Calu3 (cell line): ENCODE measurements around the gene SYNPO2L. TPM values are rescaled to one million over a fixed set of nuclear protein-coding genes. Genes with fewer than 3 reads are reported as not detected.

Experiments used
- BruUV-seq: library from RNA; stranded (reverse); fragments of 400-500 nt; replicated peaks from 2 replicates; lab custom pipeline; 2021; lab: Mats Ljungman, UMichigan
- CTCF ChIA-PET: fragments of 300-600 bp; sonication (Branson Sonifier 250); formaldehyde crosslinking; loops from one replicate; lab custom pipeline; 2022; ENCODE audit warnings: antibody characterized with exemption; lab: Charles Lee
- DNase-seq: peaks from one replicate; pipeline ENCODE4 v3.0.0; 2022
- H3K27ac Mint-ChIP-seq: one replicate; pipeline ENCODE4 v1.8.0; 2022; ENCODE audit warnings: mixed read lengths; ENCODE audit not compliant: unreplicated experiment
- H3K27me3 Mint-ChIP-seq: one replicate; pipeline ENCODE4 v1.8.0; 2022; ENCODE audit warnings: mixed read lengths; ENCODE audit not compliant: unreplicated experiment
- H3K36me3 Mint-ChIP-seq: one replicate; pipeline ENCODE4 v1.8.0; 2022; ENCODE audit warnings: mild to moderate bottlenecking, moderate library complexity, mixed read lengths; ENCODE audit not compliant: insufficient read depth, unreplicated experiment
- H3K4me1 Mint-ChIP-seq: one replicate; pipeline ENCODE4 v1.8.0; 2022; ENCODE audit warnings: mild to moderate bottlenecking, low read depth, mixed read lengths; ENCODE audit not compliant: unreplicated experiment
- H3K4me3 Mint-ChIP-seq: one replicate; pipeline ENCODE4 v1.8.0; 2022; ENCODE audit warnings: mild to moderate bottlenecking, low read depth, moderate library complexity, mixed read lengths; ENCODE audit not compliant: unreplicated experiment
- H3K9me3 Mint-ChIP-seq: one replicate; pipeline ENCODE4 v1.8.0; 2022; ENCODE audit warnings: low read depth, mixed read lengths; ENCODE audit not compliant: unreplicated experiment
- intact Hi-C: fragments of 100-400 bp; cut with micrococcal nuclease; formaldehyde crosslinking; loops from one replicate; pipeline ENCODE4 v1.10.0; 2022; ENCODE audit not compliant: unreplicated experiment
- total RNA-seq: library from RNA; stranded (reverse); gene quantifications from 2 replicates; pipeline ENCODE4 v1.2.3, GENCODE V29; 2022
- TF ChIP-seq, protein P1 (sequence below): fragments of 200-600 bp; IDR thresholded peaks from one replicate; pipeline ENCODE4 v1.8.0; 2022; ENCODE audit warnings: antibody characterized with exemption; ENCODE audit not compliant: unreplicated experiment

The SYNPO2L gene
- total RNA-seq, 1 experiment from 2014 or later, result not detected

DNA sequence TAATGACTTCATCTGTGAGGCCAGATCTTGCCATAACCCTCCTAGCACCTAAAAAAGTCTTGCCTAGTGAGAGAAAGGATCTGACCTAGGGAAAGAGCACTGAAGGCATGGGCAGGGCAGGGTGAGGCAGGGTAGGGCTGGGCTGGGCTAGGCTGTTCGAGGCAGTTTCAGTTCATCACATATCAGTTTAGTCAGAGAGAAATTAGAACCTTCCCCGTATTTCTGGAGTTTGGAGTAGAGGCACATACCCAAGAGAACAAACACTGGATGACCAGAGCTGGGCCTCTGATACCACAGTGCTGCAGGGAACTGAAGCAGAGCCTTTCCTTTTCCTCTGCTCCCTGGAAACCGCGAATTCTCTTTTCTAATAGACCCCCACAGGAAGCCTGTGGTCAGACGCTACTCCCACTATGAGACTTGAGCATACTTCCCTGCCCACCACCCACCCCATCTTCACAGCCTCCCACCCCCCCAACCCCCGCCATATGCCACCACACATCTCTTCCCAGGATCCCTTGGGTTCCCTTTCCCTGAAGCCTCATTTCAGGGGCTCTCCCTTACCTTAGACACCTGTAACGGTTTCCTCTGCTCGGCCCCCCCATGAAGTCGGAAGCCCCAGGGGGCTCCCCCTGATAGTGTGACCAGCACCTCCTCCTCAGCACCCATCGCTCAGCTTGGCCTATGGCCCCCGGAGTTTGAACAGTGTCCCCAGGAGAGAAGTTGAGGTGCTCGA lies 406 bp downstream of the SYNPO2L start:
- Mint-ChIP-seq H3K9me3 (no peaks in the 10 kb centered on the region), H3K27ac (no peak overlapping the region), H3K4me3 (no peak overlapping the region), H3K36me3 (no peaks in the 10 kb centered on the region), H3K4me1 (no peaks in the 10 kb centered on the region), H3K27me3 (peaks cover 42% of the 10 kb centered on the region)
- DNase-seq, result no peak
- intact Hi-C loops, result loop anchor here (10.0 kb wide), 1 partner anchor 241 kb away; the partner anchor contains the start of gene ANXA7
- CTCF ChIA-PET, result no interaction called here
- TF ChIP-seq, protein P1, sequence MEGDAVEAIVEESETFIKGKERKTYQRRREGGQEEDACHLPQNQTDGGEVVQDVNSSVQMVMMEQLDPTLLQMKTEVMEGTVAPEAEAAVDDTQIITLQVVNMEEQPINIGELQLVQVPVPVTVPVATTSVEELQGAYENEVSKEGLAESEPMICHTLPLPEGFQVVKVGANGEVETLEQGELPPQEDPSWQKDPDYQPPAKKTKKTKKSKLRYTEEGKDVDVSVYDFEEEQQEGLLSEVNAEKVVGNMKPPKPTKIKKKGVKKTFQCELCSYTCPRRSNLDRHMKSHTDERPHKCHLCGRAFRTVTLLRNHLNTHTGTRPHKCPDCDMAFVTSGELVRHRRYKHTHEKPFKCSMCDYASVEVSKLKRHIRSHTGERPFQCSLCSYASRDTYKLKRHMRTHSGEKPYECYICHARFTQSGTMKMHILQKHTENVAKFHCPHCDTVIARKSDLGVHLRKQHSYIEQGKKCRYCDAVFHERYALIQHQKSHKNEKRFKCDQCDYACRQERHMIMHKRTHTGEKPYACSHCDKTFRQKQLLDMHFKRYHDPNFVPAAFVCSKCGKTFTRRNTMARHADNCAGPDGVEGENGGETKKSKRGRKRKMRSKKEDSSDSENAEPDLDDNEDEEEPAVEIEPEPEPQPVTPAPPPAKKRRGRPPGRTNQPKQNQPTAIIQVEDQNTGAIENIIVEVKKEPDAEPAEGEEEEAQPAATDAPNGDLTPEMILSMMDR, result no peak
- no TSS peak for BruUV-seq

DNA sequence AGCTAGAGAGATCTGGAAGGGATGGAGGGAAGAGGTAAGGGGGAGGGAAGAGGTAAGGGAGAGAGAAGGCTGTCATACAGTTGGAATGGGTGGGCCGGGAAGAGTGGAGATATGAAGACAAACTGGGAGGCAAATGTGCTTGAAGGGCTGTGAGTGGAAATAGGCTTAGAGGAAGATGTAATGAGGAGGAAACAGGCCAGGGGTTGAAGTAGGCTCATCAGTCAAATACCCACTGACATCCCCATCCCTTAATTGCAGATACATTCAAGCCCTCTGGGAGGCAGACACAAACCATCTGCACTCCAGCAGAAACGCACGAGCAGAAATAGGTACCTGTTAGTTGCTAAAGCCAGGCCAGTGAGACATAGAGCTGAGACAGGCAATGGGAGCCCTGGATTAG lies 2.1 kb downstream of the SYNPO2L start:
- CTCF ChIA-PET, result interaction anchor here (1.3 kb wide), 1 partner anchor 9 kb away, joined by 4 read pairs; no protein-coding TSS in a partner anchor
- H3K4me3 Mint-ChIP-seq, result no peak overlapping the region
- intact Hi-C loops, result loop anchor here (10.0 kb wide), 1 partner anchor 239 kb away; the partner anchor contains the start of gene ANXA7
- H3K27me3 Mint-ChIP-seq, result peaks cover 57% of the 10 kb centered on the region
- H3K4me1 Mint-ChIP-seq, result no peaks in the 10 kb centered on the region
- no TSS peak for BruUV-seq
- H3K27ac Mint-ChIP-seq, result no peak overlapping the region
- TF ChIP-seq, protein P1, result no peak
- no peak for DNase-seq
- H3K9me3 Mint-ChIP-seq, result no peaks in the 10 kb centered on the region
- H3K36me3 Mint-ChIP-seq, result no peaks in the 10 kb centered on the region

DNA sequence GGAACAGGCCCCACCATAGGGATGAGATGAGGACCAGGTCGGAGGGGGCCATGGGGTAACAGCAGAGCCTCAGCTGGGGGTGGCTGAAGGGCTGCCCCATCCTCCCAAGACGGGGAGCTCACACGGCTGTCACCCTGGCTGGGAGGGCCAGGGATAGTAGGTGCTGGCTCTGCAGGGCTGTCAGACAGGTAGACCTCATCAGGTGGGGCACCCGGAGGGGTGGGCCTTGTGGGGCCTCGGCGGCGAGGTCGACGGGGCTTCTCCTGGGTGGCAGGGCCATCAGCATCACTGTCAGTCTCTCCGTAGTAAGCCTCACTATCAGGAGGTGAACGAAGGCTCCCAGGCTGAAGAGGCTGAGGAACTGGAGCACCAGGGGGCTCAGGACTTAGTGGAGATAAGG lies 2.6 kb downstream of the SYNPO2L start:
- intact Hi-C loops, result loop anchor here (10.0 kb wide), 1 partner anchor 238 kb away; the partner anchor contains the start of gene ANXA7
- Mint-ChIP-seq H3K9me3 (no peaks in the 10 kb centered on the region), H3K4me3 (no peak overlapping the region), H3K36me3 (no peaks in the 10 kb centered on the region), H3K27me3 (peaks cover 58% of the 10 kb centered on the region), H3K4me1 (no peaks in the 10 kb centered on the region), H3K27ac (no peak overlapping the region)
- no peak for DNase-seq
- BruUV-seq, result no TSS peak
- TF ChIP-seq, protein P1, result no peak
- CTCF ChIA-PET, result no interaction called here

DNA sequence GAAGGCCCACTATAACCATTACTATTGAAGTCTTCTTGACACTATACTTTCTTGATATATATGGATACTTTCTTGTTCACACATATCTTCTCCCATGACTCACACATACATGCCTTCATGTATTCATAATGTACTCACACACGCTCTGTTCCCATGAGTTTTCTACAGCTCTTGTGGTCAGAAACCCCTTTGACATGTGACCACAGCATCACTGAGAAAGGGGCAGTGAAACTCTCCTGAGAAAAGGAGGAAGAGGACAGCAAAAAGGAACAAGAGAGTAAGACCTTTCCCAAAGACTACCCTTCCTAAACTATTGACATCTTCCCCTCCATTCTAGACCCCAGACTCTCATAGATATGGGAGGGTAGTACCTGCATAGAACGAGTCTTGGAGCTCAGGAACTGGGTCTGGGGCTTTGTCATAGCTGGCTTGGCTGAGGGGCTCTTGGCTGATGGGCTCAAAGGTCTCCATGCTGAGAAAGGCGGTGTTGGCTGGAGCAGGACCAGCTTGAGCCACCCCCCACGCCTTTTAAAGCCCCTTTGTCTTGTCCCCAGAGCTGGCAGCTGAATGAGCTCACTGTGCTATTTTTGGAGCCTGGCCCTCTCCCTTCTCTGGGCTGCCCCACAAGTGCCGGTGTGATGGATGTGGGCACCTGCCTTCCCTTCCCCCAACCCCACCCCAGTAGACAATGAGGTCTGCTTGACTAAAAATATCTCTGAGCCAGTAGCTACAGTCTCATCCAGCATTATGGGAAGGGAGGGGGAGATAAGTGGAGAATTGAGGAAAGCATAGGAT lies 5.1 kb downstream of the SYNPO2L start:
- H3K27ac Mint-ChIP-seq, result no peak overlapping the region
- CTCF ChIA-PET, result interaction anchor here (0.6 kb wide), 1 partner anchor 90 kb away, joined by 3 read pairs; no protein-coding TSS in a partner anchor
- intact Hi-C loops, result loop anchor here (10.0 kb wide), 1 partner anchor 236 kb away; the partner anchor contains the start of gene ANXA7
- H3K4me1 Mint-ChIP-seq, result no peaks in the 10 kb centered on the region
- H3K36me3 Mint-ChIP-seq, result no peaks in the 10 kb centered on the region
- BruUV-seq, result no TSS peak
- peaks cover 70% of the 10 kb centered on the region for H3K27me3 Mint-ChIP-seq
- H3K4me3 Mint-ChIP-seq, result no peak overlapping the region
- TF ChIP-seq, protein P1, result no peak
- H3K9me3 Mint-ChIP-seq, result no peaks in the 10 kb centered on the region
- DNase-seq, result no peak
